Measurements from ENCODE around the gene UBE2D2.
"Not testable (repeated sequence)": the region's sequence is repeated elsewhere in the genome, so short reads cannot be mapped to it uniquely, and the experiment has no call there.

The UBE2D2 gene

GRCh38 chr5:139531772-139532169 lies 29.4 kb upstream of the UBE2D2 start:
- TF ChIP-seq CTCF (conservative IDR thresholded peaks at IDR 0.05; ENCODE audit: control insufficient read depth, insufficient read depth, low read depth, low read length) = no peak
- DNase-seq (ENCODE audit: low read depth) = no peak
- H3K4me3 ChIP-seq (ENCODE audit: control insufficient read depth, low read depth, low read length) = no peak overlapping the region

GRCh38 chr5:139543423-139543991 lies 17.6 kb upstream of the UBE2D2 start:
- TF ChIP-seq CTCF (conservative IDR thresholded peaks at IDR 0.05; ENCODE audit: control insufficient read depth, insufficient read depth, low read depth, low read length) = no peak
- no peak for DNase-seq (ENCODE audit: low read depth)
- H3K4me3 ChIP-seq (ENCODE audit: control insufficient read depth, low read depth, low read length) = no peak overlapping the region

- not testable (repeated sequence) for DNase-seq (ENCODE audit: low read depth); H3K4me3 ChIP-seq (ENCODE audit: control insufficient read depth, low read depth, low read length)
Measured at GRCh38 chr5:139546593-139546992, 14.5 kb upstream of the UBE2D2 start.

- H3K4me3 ChIP-seq (ENCODE audit: control insufficient read depth, low read depth, low read length) = no peak overlapping the region
- TF ChIP-seq CTCF (conservative IDR thresholded peaks at IDR 0.05; ENCODE audit: control insufficient read depth, insufficient read depth, low read depth, low read length) = no peak
- DNase-seq (ENCODE audit: low read depth) = no peak
Measured at GRCh38 chr5:139549162-139549894, 11.8 kb upstream of the UBE2D2 start.

GRCh38 chr5:139550051-139550872 lies 10.9 kb upstream of the UBE2D2 start:
- not testable (repeated sequence) for H3K4me3 ChIP-seq (ENCODE audit: control insufficient read depth, low read depth, low read length); DNase-seq (ENCODE audit: low read depth)

- no peak overlapping the region for H3K4me3 ChIP-seq (ENCODE audit: control insufficient read depth, low read depth, low read length)
- TF ChIP-seq CTCF (conservative IDR thresholded peaks at IDR 0.05; ENCODE audit: control insufficient read depth, insufficient read depth, low read depth, low read length) = no peak
- no peak for DNase-seq (ENCODE audit: low read depth)
Measured at GRCh38 chr5:139551191-139551889, 9.8 kb upstream of the UBE2D2 start.

- DNase-seq (ENCODE audit: low read depth) = no peak
- H3K4me3 ChIP-seq (ENCODE audit: control insufficient read depth, low read depth, low read length) = no peak overlapping the region
- TF ChIP-seq CTCF (conservative IDR thresholded peaks at IDR 0.05; ENCODE audit: control insufficient read depth, insufficient read depth, low read depth, low read length) = no peak
Measured at GRCh38 chr5:139552893-139553575, 8.1 kb upstream of the UBE2D2 start.

Measured in fibroblast of mammary gland (primary cell).